ENCODE data around the gene IDH3G.

DNA sequence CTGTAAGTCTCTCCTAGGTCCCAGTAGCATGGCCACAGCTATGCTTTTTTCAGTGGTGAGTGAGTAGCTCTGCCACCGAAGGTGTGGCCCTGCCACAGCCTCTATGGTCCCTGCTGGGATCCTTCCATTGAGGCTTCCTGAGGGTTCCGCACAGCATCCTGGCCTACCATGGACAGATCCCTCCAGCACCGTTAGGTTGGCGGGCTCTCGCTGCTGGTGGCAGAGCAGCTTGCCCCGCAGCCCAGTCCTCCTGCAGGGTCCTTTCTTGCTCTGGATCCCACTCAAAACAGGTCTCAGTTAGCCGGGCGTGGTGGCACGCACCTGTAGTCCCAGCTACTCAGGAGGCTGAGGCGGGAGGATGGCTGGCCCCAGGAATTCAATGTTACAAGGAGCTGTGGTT lies 38.6 kb upstream of the IDH3G start:
- no peak for TF ChIP-seq EZH2 (IDR thresholded peaks at IDR 0.05; ENCODE audit: borderline replicate concordance, low read depth, low read length, poor library complexity, severe bottlenecking)
- TF ChIP-seq, protein P1, sequence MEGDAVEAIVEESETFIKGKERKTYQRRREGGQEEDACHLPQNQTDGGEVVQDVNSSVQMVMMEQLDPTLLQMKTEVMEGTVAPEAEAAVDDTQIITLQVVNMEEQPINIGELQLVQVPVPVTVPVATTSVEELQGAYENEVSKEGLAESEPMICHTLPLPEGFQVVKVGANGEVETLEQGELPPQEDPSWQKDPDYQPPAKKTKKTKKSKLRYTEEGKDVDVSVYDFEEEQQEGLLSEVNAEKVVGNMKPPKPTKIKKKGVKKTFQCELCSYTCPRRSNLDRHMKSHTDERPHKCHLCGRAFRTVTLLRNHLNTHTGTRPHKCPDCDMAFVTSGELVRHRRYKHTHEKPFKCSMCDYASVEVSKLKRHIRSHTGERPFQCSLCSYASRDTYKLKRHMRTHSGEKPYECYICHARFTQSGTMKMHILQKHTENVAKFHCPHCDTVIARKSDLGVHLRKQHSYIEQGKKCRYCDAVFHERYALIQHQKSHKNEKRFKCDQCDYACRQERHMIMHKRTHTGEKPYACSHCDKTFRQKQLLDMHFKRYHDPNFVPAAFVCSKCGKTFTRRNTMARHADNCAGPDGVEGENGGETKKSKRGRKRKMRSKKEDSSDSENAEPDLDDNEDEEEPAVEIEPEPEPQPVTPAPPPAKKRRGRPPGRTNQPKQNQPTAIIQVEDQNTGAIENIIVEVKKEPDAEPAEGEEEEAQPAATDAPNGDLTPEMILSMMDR (conservative IDR thresholded peaks at IDR 0.05; ENCODE audit: low read depth, low read length) = no peak
